Endodermal cell (in vitro differentiated cells): ENCODE data around the gene ARHGAP21. TPM values are rescaled to one million over a fixed set of nuclear protein-coding genes. Genes with fewer than 3 reads are reported as not detected.

Experiments used
- DNase-seq: peaks from one replicate; pipeline ENCODE4 v3.0.0-alpha.2; 2017
- H3K27ac ChIP-seq: 2 replicates; pipeline ENCODE4 v1.5.1; 2013; ENCODE audit warnings: mild to moderate bottlenecking, low read depth, low read length, moderate library complexity
- H3K27me3 ChIP-seq: 2 replicates; pipeline ENCODE4 v1.6.1; 2013; ENCODE audit warnings: mild to moderate bottlenecking, low read length, moderate library complexity; ENCODE audit not compliant: insufficient read depth, control insufficient read depth, poor library complexity, severe bottlenecking
- H3K36me3 ChIP-seq: 2 replicates; pipeline ENCODE4 v1.7.0; 2013; ENCODE audit warnings: mild to moderate bottlenecking, low read length, moderate library complexity; ENCODE audit not compliant: control insufficient read depth, insufficient read depth
- H3K4me1 ChIP-seq: one replicate; pipeline ENCODE4 v1.7.0; 2013; ENCODE audit warnings: low read length; ENCODE audit not compliant: control insufficient read depth, insufficient read depth
- H3K4me3 ChIP-seq: 2 replicates; pipeline ENCODE4 v1.5.1; 2013; ENCODE audit warnings: mild to moderate bottlenecking, low read length, moderate library complexity
- H3K9ac ChIP-seq: 2 replicates; pipeline ENCODE4 v1.6.1; 2013; ENCODE audit warnings: mild to moderate bottlenecking, low read length, moderate library complexity; ENCODE audit not compliant: poor library complexity, severe bottlenecking; ENCODE audit errors: extremely low read depth
- H3K9me3 ChIP-seq: 2 replicates; pipeline ENCODE4 v1.6.1; 2013; ENCODE audit warnings: mild to moderate bottlenecking, low read length, moderate library complexity; ENCODE audit not compliant: control insufficient read depth
- H3K27ac Mint-ChIP-seq: 2 replicates; pipeline ENCODE4 v1.8.0; 2020; ENCODE audit warnings: mixed read lengths
- H3K27me3 Mint-ChIP-seq: 2 replicates; pipeline ENCODE4 v1.8.0; 2021; ENCODE audit warnings: mild to moderate bottlenecking, mixed read lengths; ENCODE audit not compliant: insufficient read depth
- H3K36me3 Mint-ChIP-seq: 2 replicates; pipeline ENCODE4 v1.8.0; 2020; ENCODE audit warnings: low read depth, mixed read lengths
- H3K4me1 Mint-ChIP-seq: 2 replicates; pipeline ENCODE4 v1.8.0; 2020; ENCODE audit warnings: mixed read lengths
- H3K4me3 Mint-ChIP-seq: 2 replicates; pipeline ENCODE4 v1.8.0; 2020; ENCODE audit warnings: mild to moderate bottlenecking, moderate library complexity, mixed read lengths
- H3K9me3 Mint-ChIP-seq: 2 replicates; pipeline ENCODE4 v1.8.0; 2020; ENCODE audit warnings: mild to moderate bottlenecking, mixed read lengths
- CTCF ChIP-seq: fragments of 200-600 bp; sonication (generic); conservative IDR thresholded peaks from 2 replicates; pipeline ENCODE4 v1.5.0; 2021; ENCODE audit warnings: antibody characterized with exemption, mild to moderate bottlenecking
- WGBS, 2 experiments: methylation state at CpG; one replicate each; pipeline versions ENCODE4 v1.1.5 to v1.1.7; 2013; ENCODE audit warnings: missing lambda C conversion rate in 2 of 2, mixed read lengths in 1 of 2; ENCODE audit not compliant: insufficient coverage in 1 of 2, insufficient read length in 1 of 2; 5-methylcytosine and 5-hydroxymethylcytosine counted together
- total RNA-seq, 2 donors: library from RNA; stranded (reverse); fragmentation: NEBNext Ultra II Directional in 1 of 2; extraction: Animal tissue kit (Norgen Biotek cat#: 25700) in 1 of 2; gene quantifications; 2 replicates in 1 of 2; 3 replicates in 1 of 2; pipeline ENCODE4 v1.2.1, GENCODE V29; 2021

Gene ARHGAP21
- total RNA-seq, 2 donors from 2014 or later: 51.6 to 69.7 TPM

GRCh38 chr10:24574161-24574560 is 149.5 kb downstream of the ARHGAP21 start:
- Histone ChIP-seq H3K9me3 (no peaks in the 10 kb centered on the region), H3K4me3 (no peak overlapping the region), H3K27ac (no peak overlapping the region), H3K36me3 (no peaks in the 10 kb centered on the region), H3K4me1 (no peaks in the 10 kb centered on the region), H3K9ac (no peak overlapping the region), H3K27me3 (no peaks in the 10 kb centered on the region)
- no peak for TF ChIP-seq CTCF
- Mint-ChIP-seq H3K9me3 (no peaks in the 10 kb centered on the region), H3K27ac (no peak overlapping the region), H3K27me3 (peaks cover 2% of the 10 kb centered on the region), H3K4me1 (peaks cover 12% of the 10 kb centered on the region), H3K4me3 (no peak overlapping the region), H3K36me3 (no peaks in the 10 kb centered on the region)
- DNase-seq: no peak
- 92 to 93% methylated on average over 8 to 9 of the region's 9 CpGs for WGBS, 2 experiments

DNA sequence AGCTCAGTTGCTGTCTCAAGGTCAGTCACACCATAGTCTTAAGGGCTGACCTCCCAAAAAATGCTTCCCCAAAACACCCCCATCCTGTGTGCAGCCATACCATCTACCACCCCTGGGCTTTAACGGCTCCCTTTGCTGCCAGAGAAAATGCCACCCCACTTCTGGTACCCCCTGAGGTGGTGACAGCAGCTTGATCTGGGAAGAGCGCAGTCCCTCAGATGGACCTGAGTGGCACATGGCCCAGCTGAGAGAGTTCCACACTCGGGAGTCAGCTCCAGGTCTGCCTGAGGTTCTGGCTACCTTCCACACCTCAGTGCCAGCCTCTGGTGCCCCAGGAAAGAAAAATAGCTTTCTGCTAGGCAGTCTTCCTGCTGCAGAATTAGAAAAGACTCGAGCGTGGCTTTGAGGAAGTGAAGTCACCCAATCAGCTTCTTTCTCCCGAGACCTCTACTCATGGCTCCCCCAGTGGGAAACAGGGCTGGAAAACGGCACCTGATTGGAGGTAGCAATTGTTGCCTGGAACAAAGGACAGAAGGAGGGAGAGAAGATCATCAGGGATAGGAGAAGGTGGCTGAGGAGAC is 151.7 kb downstream of the ARHGAP21 start:
- no peak for DNase-seq
- Mint-ChIP-seq H3K27me3 (peaks cover 2% of the 10 kb centered on the region), H3K36me3 (no peaks in the 10 kb centered on the region), H3K9me3 (no peaks in the 10 kb centered on the region), H3K27ac (no peak overlapping the region), H3K4me1 (peaks cover 8% of the 10 kb centered on the region), H3K4me3 (no peak overlapping the region)
- no peak for TF ChIP-seq CTCF
- Histone ChIP-seq H3K9me3 (no peaks in the 10 kb centered on the region), H3K4me1 (no peaks in the 10 kb centered on the region), H3K9ac (no peak overlapping the region), H3K36me3 (no peaks in the 10 kb centered on the region), H3K27me3 (no peaks in the 10 kb centered on the region), H3K27ac (no peak overlapping the region), H3K4me3 (no peak overlapping the region)
- 90 to 95% methylated on average over 5 to 7 of the region's 7 CpGs for WGBS, 2 experiments

DNA sequence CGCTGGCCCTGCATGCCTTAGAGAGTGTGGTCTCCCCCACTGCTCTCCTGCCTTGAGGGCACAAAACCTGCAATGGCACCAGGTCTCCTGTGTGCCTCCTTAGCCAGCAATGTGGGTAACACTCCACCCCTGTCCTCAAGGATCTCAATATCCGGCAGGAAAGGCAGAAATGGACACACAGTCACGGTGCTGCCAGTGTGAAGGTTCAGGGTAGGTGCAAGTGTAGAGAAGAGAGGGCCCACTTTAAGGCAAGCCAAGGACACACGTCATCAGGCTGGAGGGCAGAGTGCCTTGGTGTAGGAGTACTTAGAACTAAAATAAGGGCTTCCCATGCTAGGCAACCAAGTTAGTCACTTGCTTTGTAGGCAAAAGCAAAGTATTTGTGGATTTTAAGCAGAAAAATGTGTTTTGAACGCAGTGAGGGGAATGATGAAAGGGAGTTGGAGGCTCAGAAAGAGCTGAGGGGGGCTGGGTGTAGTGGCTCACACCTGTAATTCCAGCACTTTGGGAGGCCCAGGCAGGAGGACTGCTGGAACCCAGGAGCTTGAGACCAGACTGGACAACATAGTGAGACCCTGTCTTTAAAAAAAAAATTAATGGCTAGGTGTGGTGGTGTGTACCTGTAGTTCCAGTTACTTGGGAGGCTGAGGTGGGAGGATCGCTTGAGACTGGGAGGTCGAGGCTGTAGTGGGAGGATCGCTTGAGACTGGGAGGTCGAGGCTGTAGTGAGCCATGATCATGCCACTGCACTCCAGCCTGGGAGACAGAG is 152.8 kb downstream of the ARHGAP21 start:
- Histone ChIP-seq H3K4me1 (no peaks in the 10 kb centered on the region), H3K27me3 (no peaks in the 10 kb centered on the region), H3K9me3 (no peaks in the 10 kb centered on the region), H3K9ac (no peak overlapping the region), H3K27ac (no peak overlapping the region), H3K4me3 (no peak overlapping the region), H3K36me3 (no peaks in the 10 kb centered on the region)
- no peak for TF ChIP-seq CTCF
- peaks cover 2% of the 10 kb centered on the region for H3K27me3 Mint-ChIP-seq
- H3K4me3 Mint-ChIP-seq: no peak overlapping the region
- DNase-seq: no peak
- WGBS, 2 experiments: 92 to 94% methylated on average over 8 to 9 of the region's 9 CpGs
- H3K4me1 Mint-ChIP-seq: peaks cover 5% of the 10 kb centered on the region
- no peaks in the 10 kb centered on the region for H3K9me3 Mint-ChIP-seq
- H3K27ac Mint-ChIP-seq: no peak overlapping the region
- no peaks in the 10 kb centered on the region for H3K36me3 Mint-ChIP-seq
